ENCODE data around the gene B4GALT5.

The B4GALT5 gene

DNA sequence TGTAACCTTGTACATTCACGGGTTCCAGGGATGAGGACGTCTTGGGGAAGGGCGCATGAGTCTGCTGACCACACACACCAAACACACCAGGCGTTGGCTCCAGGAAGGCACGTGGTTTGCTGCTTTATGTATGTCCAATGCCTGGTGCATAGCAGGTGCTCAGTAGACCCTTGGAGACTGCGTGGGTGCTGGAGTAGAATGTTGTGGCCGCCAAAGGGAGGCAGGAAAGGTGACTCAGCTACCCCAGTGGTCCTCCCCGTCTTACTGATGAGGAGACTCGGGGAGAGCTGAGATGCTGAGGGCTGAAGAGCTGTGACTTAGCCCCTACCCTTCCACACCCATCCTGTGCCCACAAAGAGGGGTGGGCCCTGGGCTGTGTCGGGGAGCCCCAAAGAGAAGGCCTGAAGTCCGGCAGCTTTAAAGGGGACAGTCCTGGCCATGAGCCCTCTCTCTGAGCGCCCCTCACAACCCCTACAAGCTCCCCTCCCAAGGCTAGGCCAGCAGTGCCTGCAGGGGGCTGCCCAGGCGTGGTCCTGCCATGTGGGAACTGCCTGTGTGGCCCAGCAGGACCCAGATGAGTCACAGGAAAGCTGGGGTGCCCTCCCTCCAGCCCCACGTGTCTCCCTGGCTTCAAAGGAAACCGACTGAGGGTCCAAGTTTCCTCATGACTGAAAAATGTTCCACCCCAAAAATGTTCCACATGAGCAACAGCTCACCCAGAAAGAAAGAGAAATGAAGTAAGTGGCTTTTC lies 117.7 kb downstream of the B4GALT5 start:
- no peaks in the 10 kb centered on the region for H3K36me3 Mint-ChIP-seq (ENCODE audit: low read depth)
- H3K27me3 Mint-ChIP-seq (ENCODE audit: low read depth, poor library complexity), result peaks cover 13% of the 10 kb centered on the region
- peaks cover 26% of the 10 kb centered on the region for H3K4me1 Mint-ChIP-seq
- H3K4me3 Mint-ChIP-seq, result no peak overlapping the region
- H3K27ac Mint-ChIP-seq, result peak overlapping the region; percentile 19
- H3K9me3 Mint-ChIP-seq, result no peaks in the 10 kb centered on the region
- DNase-seq, result no peak
- no peak for TF ChIP-seq CTCF (IDR thresholded peaks at IDR 0.05)

DNA sequence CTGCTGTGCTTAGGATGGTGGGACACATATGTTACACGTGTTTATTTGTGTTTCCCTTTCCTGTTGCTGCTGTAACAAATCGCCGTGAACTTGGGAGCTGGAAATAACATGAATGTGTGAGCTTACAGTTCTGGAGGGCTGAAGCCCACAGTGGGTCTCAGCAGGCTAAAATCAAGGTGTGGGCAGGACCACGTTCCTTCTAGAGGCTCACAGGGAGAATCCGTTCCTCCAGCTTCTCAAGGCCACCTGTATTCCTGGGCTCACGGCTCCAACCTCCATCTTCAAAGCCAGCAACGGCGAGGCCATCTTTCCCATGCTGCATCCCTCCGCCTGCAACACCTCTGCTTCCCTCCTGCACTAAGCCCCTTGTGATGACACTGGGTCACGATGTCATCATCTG lies 118.3 kb downstream of the B4GALT5 start:
- H3K27ac Mint-ChIP-seq, result no peak overlapping the region
- H3K27me3 Mint-ChIP-seq (ENCODE audit: low read depth, poor library complexity), result peaks cover 14% of the 10 kb centered on the region
- no peak for DNase-seq
- H3K4me1 Mint-ChIP-seq, result peaks cover 27% of the 10 kb centered on the region
- no peaks in the 10 kb centered on the region for H3K9me3 Mint-ChIP-seq
- no peak overlapping the region for H3K4me3 Mint-ChIP-seq
- H3K36me3 Mint-ChIP-seq (ENCODE audit: low read depth), result no peaks in the 10 kb centered on the region
- no peak for TF ChIP-seq CTCF (IDR thresholded peaks at IDR 0.05)

GRCh38 chr20:49594931-49595315 lies 118.8 kb downstream of the B4GALT5 start:
- Mint-ChIP-seq H3K4me3 (no peak overlapping the region), H3K36me3 (ENCODE audit: low read depth) (no peaks in the 10 kb centered on the region), H3K4me1 (peaks cover 27% of the 10 kb centered on the region), H3K9me3 (no peaks in the 10 kb centered on the region), H3K27me3 (ENCODE audit: low read depth, poor library complexity) (peaks cover 15% of the 10 kb centered on the region), H3K27ac (no peak overlapping the region)
- DNase-seq, result no peak
- TF ChIP-seq CTCF (IDR thresholded peaks at IDR 0.05), result no peak

- TF ChIP-seq CTCF (IDR thresholded peaks at IDR 0.05), result no peak
- no peak for DNase-seq
- Mint-ChIP-seq H3K27ac (no peak overlapping the region), H3K36me3 (ENCODE audit: low read depth) (no peaks in the 10 kb centered on the region), H3K4me3 (no peak overlapping the region), H3K27me3 (ENCODE audit: low read depth, poor library complexity) (peaks cover 17% of the 10 kb centered on the region), H3K9me3 (no peaks in the 10 kb centered on the region), H3K4me1 (peaks cover 27% of the 10 kb centered on the region)
Measured at GRCh38 chr20:49594143-49594930, 119.3 kb downstream of the B4GALT5 start.

GRCh38 chr20:49593466-49594142 lies 120.1 kb downstream of the B4GALT5 start:
- peaks cover 17% of the 10 kb centered on the region for H3K27me3 Mint-ChIP-seq (ENCODE audit: low read depth, poor library complexity)
- no peak for TF ChIP-seq CTCF (IDR thresholded peaks at IDR 0.05)
- no peak for DNase-seq
- no peak overlapping the region for H3K4me3 Mint-ChIP-seq
- no peaks in the 10 kb centered on the region for H3K9me3 Mint-ChIP-seq
- no peak overlapping the region for H3K27ac Mint-ChIP-seq
- no peaks in the 10 kb centered on the region for H3K36me3 Mint-ChIP-seq (ENCODE audit: low read depth)
- H3K4me1 Mint-ChIP-seq, result peaks cover 28% of the 10 kb centered on the region
